Small intestine (tissue), 7 donors: ENCODE results near the gene ARHGDIA. TPM values are rescaled to one million over a fixed set of nuclear protein-coding genes. Genes with fewer than 3 reads are reported as not detected.

Experiments used
- DNase-seq, 2 donors: peaks; one replicate each; pipeline versions ENCODE4 v3.0.0 to v3.0.0-alpha.2; 2013
- FAIRE-seq: peaks from 2 replicates; lab custom pipeline; 2012; peaks lifted over from hg19 to GRCh38; lab: Jason Lieb, UNC
- H3K27ac ChIP-seq, 3 donors: one replicate each; pipeline ENCODE4 v1.5.1; 2013; ENCODE audit warnings: low read length in 2 of 3, mild to moderate bottlenecking in 2 of 3, control low read depth in 1 of 3, inconsistent platforms in 1 of 3, low read depth in 1 of 3, moderate library complexity in 1 of 3
- H3K27me3 ChIP-seq, 3 donors: one replicate each; pipeline ENCODE4 v1.6.1; 2013; ENCODE audit warnings: low read length in 3 of 3, inconsistent platforms in 1 of 3; ENCODE audit not compliant: control insufficient read depth in 3 of 3, insufficient read depth in 3 of 3
- H3K36me3 ChIP-seq, 3 donors: one replicate each; pipeline ENCODE4 v1.6.1; 2013; ENCODE audit warnings: low read length in 3 of 3, inconsistent platforms in 1 of 3, low read depth in 1 of 3, mild to moderate bottlenecking in 1 of 3, moderate library complexity in 1 of 3; ENCODE audit not compliant: control insufficient read depth in 3 of 3, insufficient read depth in 2 of 3
- H3K4me1 ChIP-seq, 3 donors: one replicate each; pipeline ENCODE4 v1.6.1; 2013; ENCODE audit warnings: low read length in 2 of 3, inconsistent platforms in 1 of 3, low read depth in 1 of 3, mild to moderate bottlenecking in 1 of 3, moderate library complexity in 1 of 3; ENCODE audit not compliant: control insufficient read depth in 3 of 3, insufficient read depth in 2 of 3
- H3K4me3 ChIP-seq, 3 donors: one replicate each; pipeline ENCODE4 v1.5.1; 2013; ENCODE audit warnings: low read length in 3 of 3, control low read depth in 1 of 3, inconsistent platforms in 1 of 3, low read depth in 1 of 3, mild to moderate bottlenecking in 1 of 3, moderate library complexity in 1 of 3
- H3K9me3 ChIP-seq, 2 donors: one replicate each; pipeline ENCODE4 v1.6.1; 2013; ENCODE audit warnings: low read depth in 1 of 2, low read length in 1 of 2; ENCODE audit not compliant: control insufficient read depth in 2 of 2, insufficient read depth in 1 of 2
- WGBS, 3 donors: extraction: QIAGEN DNeasy Blood & Tissue Kit; methylation state at CpG; one replicate each; pipeline ENCODE4 v1.1.7; 2013; 5-methylcytosine and 5-hydroxymethylcytosine counted together
- polyA plus RNA-seq, 4 donors: library from polyadenylated mRNA; stranded (reverse) in 3 of 4; unstranded in 1 of 4; fragments of 200-250 nt in 3 of 4; fragments of 120-200 nt in 1 of 4; gene quantifications; one replicate each; pipeline versions ENCODE4 v1.2.1 to v1.2.3, GENCODE V29; 2013
- donor health status: healthy with polysubstance abuse.
- donor health status: control.
- donor health status: control.
- donor health status: Bipolar disorder and iron deficiency.
- donor health status: healthy.

Gene ARHGDIA
- polyA plus RNA-seq, 4 donors: 190 to 411 (median 341) TPM

DNA sequence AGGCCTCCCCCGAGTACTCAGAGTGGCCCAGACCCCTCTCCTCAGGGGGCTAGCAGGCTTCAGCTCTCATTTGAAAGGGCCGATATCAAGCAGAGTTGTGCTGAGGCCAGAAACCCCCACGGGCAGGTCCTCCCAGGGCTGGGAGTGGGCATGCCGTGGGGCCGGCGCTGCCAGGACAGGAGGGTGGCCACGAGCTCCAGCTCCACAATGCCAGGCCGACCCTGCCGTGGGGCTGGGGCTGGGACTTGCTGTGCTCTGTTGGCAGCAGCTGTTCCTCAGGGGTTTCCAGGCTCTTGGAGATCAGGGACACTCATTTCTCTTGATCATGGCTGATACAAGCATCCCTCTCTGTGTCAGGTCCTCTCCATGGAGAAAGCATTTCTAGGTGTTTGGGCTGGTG lies 27.7 kb upstream of the ARHGDIA start:
- H3K9me3 ChIP-seq: no peaks in the 10 kb centered on the region
- H3K27ac ChIP-seq: no peak overlapping the region
- FAIRE-seq: no peak
- H3K27me3 ChIP-seq: peaks cover 0 to 11% (median 0%) of the 10 kb centered on the region in 3 donors
- peaks cover 0 to 9% (median 0%) of the 10 kb centered on the region in 3 donors for H3K4me1 ChIP-seq
- peaks cover 0 to 82% (median 8%) of the 10 kb centered on the region in 3 donors for H3K36me3 ChIP-seq
- no peak overlapping the region for H3K4me3 ChIP-seq
- no peak for DNase-seq
- 90 to 94% (median 93%) methylated on average over 9 of the region's 9 CpGs for WGBS, 3 donors

DNA sequence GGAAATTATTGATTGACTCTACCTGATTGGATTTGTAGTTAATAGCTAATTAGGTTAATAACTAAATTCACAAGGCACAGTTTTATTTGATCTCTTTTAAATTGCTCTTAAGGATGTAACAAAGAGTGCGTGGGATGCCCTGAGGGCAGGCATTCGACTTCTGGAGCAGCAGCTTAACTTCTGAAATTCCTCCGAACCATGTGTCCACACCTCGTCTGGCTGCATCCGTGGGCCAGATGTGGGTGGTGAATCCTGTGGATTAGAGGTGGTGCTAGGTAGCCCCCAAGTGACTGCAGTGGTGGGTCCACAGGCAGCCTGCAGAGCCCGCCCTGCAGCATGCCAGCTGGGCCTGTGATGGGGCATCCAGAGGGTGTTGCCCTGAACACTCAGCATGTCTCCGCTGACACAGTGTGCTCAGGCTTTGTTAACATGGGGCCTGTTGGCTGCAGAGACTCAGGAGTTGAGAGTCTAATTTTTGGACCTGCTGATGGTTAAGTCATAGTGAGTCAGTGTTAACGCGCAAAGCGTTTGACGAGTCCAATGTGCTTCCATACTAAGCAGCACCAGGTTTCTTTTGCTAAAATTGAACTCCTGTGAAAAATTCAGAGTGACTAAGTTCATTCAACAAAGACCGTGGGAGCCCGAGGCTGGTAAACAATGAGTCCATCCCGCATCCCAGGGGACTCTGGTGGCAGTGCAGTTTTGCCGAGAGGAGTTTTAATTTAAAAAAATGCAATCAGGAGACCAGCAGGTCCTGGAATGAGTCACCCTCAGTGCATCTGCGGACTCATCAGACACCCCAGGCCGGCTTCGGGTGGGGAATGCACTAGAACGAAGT lies 27.1 kb upstream of the ARHGDIA start:
- Histone ChIP-seq H3K4me3 (no peak overlapping the region), H3K27ac (no peak overlapping the region), H3K27me3 (peaks cover 0 to 11% (median 0%) of the 10 kb centered on the region in 3 donors), H3K9me3 (no peaks in the 10 kb centered on the region), H3K36me3 (peaks cover 0 to 79% (median 8%) of the 10 kb centered on the region in 3 donors), H3K4me1 (peaks cover 0 to 9% (median 0%) of the 10 kb centered on the region in 3 donors)
- FAIRE-seq (no peak), DNase-seq (no peak)
- WGBS, 3 donors: 92 to 93% (median 93%) methylated on average over 19 of the region's 19 CpGs

DNA sequence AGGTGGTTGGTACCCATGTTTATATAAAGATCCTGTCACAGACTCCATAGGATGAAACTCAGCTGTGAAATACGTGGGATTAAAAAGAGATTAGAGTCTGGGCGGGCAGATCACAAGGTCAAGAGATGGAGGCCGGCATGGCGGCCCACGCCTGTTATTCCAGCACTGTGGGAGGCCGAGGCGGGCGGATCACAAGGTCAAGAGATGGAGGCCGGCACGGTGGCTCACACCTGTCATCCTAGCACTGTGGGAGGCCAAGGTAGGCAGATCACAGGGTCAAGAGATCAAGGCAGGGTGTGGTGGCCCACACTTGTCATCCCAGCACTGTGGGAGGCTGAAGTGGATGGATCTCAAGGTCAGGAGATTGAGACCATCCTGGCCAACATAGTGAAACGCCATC lies 24.3 kb upstream of the ARHGDIA start:
- H3K4me3 ChIP-seq: no peak overlapping the region
- H3K36me3 ChIP-seq: peaks cover 0 to 69% (median 8%) of the 10 kb centered on the region in 3 donors
- no peaks in the 10 kb centered on the region for H3K9me3 ChIP-seq
- 92 to 95% (median 94%) methylated on average over 10 to 11 of the region's 11 CpGs for WGBS, 3 donors
- H3K27ac ChIP-seq: no peak overlapping the region
- no peaks in the 10 kb centered on the region for H3K27me3 ChIP-seq
- no peak for FAIRE-seq
- DNase-seq: no peak
- peaks cover under 1 to 2% (median 1%) of the 10 kb centered on the region in 3 donors for H3K4me1 ChIP-seq

DNA sequence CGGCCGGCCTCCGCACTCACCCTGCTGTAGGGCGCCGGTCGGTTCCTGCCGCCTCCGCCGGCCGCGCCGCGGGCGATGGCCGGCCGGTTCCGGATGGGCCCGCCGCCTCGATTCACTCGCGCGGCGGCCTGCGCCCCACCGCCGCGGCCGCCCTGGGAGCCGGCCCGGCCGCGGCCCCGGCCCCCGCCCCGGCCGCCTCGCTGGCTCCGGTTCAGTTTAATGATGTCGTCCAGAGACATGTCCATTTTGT lies 20.1 kb upstream of the ARHGDIA start:
- H3K36me3 ChIP-seq: peaks cover 12 to 69% (median 20%) of the 10 kb centered on the region in 3 donors
- H3K27me3 ChIP-seq: no peaks in the 10 kb centered on the region
- 1% methylated on average over 21 to 40 of the region's 40 CpGs for WGBS, 3 donors
- peak overlapping the region in 2 of 3 donors; percentile 61 to 99 for H3K27ac ChIP-seq
- FAIRE-seq: no peak
- peak overlapping the region; percentile 66 to 98 (median 97) for H3K4me3 ChIP-seq
- H3K4me1 ChIP-seq: peaks cover 3 to 12% (median 4%) of the 10 kb centered on the region in 3 donors
- no peaks in the 10 kb centered on the region for H3K9me3 ChIP-seq
- no peak for DNase-seq

DNA sequence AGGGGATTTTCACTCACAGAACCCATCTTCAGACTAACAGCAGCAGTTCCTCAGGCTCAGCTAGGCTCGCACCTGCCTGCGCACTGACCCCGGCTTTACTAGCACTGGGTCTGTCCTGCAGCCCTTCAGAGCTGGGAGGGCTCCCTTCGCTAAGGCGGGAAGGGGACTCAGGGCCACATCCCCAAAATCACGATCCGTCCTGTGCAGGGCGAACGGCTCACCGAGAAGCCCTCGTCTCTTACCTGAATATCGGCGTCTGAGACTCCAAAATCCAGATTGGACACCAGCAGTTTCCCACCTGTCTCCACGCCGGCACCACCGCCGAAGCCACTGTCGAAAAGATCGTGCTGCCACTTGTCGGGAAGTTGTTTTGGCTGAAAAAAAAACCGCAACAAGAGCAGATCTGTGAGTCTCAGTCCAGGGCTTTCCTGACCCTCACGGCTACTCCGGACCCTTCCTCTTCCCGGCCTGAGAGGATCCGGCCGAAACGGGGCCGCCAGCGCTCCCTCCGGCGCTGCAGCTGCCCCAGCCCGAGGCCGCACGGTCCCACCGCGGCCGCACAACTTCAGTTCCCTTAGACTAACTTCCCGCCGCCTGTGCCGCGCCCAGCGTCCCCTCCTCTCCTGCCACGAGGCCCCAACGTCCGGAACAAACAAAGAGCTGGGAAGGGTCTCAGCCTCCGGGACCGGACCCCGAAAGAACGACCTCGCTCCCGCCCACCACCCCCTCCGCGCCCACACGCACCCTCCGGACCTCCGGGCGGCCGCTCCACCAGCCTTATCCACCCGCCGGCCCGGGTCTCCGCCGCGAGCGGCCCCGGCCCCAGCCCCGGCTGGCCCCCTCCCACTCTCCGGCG lies 19.5 kb upstream of the ARHGDIA start:
- H3K4me3 ChIP-seq: peak overlapping the region; percentile 66 to 98 (median 97)
- H3K27ac ChIP-seq: peak overlapping the region; percentile 61 to 99 (median 62)
- no peaks in the 10 kb centered on the region for H3K27me3 ChIP-seq
- no peaks in the 10 kb centered on the region for H3K9me3 ChIP-seq
- H3K4me1 ChIP-seq: peaks cover 3 to 12% (median 4%) of the 10 kb centered on the region in 3 donors
- DNase-seq (peak in 1 of 2 donors; percentile 54), FAIRE-seq (no peak)
- WGBS, 3 donors: 4 to 7% (median 5%) methylated on average over 54 to 69 of the region's 69 CpGs
- peaks cover 12 to 71% (median 20%) of the 10 kb centered on the region in 3 donors for H3K36me3 ChIP-seq

DNA sequence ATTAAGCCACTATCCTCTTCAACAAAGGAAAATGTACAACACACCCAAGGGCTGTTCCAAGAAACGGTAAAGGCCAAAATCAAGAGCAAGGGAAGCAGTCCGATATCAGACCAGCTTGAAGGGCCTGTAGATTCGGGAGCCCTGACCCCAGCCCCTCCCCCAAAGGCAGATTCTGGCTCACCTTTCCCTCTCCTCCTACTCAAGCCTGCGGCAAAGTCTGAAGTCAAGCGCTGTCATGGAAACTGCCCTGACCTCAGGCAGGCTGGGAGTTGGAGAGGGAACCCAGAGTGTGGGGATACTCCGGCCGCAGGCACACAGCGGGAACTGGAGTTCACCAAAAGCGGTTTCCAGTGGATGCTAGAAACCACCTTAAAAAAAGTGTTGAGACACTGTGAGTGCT lies 18.5 kb upstream of the ARHGDIA start:
- no peak overlapping the region for H3K4me3 ChIP-seq
- H3K4me1 ChIP-seq: peaks cover 3 to 12% (median 4%) of the 10 kb centered on the region in 3 donors
- no peaks in the 10 kb centered on the region for H3K27me3 ChIP-seq
- DNase-seq (no peak), FAIRE-seq (no peak)
- H3K9me3 ChIP-seq: no peaks in the 10 kb centered on the region
- no peak overlapping the region for H3K27ac ChIP-seq
- peaks cover 15 to 71% (median 18%) of the 10 kb centered on the region in 3 donors for H3K36me3 ChIP-seq
- WGBS, 3 donors: 89 to 96% (median 93%) methylated on average over 9 of the region's 9 CpGs

DNA sequence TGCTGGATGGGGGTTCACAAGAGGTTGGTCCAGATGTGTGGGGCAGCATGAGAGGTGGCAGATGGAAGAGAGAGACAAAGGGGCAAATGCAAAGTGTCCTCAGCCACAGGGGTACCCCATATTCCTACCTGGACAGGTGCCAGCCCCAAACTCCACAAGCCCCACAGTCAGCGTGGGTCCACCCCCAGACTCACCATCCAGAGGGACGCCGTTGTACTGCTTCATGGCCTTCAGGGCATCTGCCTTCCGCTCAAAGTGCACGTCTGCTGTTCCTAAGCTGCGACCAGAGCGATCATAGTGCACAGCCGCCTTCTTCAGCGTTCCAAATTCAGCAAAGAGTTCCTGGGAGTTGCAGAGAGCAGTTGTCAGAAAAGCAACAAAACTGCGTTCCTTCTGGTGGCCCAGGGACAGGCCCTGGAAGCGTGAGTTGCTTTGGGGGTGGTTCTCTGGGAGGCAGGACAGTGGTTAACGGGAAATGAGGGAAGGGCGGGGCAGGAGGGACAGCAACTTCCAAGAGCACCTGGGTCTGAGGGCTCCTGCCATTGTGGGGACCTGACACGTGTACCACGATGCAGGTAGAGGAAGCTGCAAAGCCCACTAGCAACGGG lies 18.0 kb upstream of the ARHGDIA start:
- no peak for DNase-seq
- peaks cover 15 to 71% (median 18%) of the 10 kb centered on the region in 3 donors for H3K36me3 ChIP-seq
- H3K4me1 ChIP-seq: peaks cover 3 to 12% (median 4%) of the 10 kb centered on the region in 3 donors
- no peak overlapping the region for H3K4me3 ChIP-seq
- no peak overlapping the region for H3K27ac ChIP-seq
- H3K9me3 ChIP-seq: no peaks in the 10 kb centered on the region
- 90 to 92% (median 92%) methylated on average over 16 of the region's 16 CpGs for WGBS, 3 donors
- H3K27me3 ChIP-seq: no peaks in the 10 kb centered on the region
- FAIRE-seq: no peak
